Cortex of kidney (tissue), 1 donor: ENCODE data around the gene CDK14.

Experiments
- DNase-seq: peaks from one replicate; lab custom pipeline; 2025; lab: John Stamatoyannopoulos, UW

Gene CDK14

DNA sequence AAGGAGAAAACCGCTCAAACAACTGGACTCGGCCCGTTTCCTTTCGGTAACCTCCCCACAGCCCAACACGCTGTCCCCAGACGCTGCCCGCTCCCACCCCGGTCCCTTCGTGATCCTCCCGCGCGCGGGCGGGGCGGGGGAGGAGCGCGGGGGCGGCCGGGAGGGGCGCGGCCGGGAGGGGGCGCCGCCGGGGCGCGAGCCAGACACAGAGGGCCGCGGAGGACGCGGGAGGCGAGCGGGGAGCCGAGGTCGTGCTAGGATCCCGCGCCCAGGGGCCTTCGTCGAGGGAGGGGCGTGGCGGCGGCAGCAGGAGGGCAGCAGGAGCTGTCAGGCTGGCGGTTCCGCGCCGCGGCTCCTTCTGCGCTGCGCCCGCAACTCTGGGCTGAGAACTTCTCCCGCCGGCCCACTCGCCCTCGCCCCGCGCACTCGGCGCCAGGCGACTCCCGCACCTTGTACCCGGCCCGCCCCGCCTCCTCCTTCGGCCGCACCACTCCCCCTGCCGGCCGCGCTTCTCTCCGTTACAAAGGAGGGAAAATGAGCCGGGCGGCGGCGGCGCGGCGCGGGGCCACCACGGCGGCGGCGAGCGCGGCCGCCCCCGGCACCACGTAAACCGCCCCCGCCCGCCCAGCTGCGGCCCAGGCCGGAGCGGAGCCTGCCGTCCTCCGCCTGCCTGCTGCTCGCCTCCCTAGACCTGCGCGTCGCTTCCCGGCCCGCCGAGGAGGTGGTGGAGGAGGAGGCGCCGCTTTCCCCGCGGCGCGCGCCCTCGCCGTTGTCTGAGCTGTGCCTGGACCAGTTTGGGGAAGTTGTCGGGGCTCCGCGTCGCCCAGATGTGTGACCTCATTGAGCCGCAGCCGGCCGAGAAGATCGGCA is at the start of gene CDK14:
CDK14 (plus strand) TSS at position 521 of the 870 bp plus-strand sequence; CDS start at position 828, 307 bp downstream.
- DNase-seq = no peak

DNA sequence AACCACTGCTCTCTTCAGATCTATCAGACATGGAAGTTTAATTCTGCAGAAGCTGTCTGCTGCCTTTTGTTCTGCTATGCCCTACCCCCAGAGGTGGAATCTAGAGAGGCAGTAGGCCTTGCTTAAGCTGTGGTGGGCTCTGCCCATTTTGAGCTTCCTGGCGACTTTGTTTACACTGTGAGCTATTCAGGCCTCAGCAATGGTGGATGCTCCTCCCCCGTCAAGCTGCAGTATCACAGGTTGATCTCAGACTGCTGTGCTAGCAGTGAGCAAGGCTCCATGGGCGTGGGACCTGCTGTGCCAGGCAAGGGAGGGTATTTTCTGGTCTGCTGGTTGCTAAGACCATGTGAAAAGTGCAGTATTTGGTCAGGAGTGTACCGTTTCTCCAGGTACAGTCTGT is 45.1 kb upstream of the CDK14 start:
- no peak for DNase-seq

DNA sequence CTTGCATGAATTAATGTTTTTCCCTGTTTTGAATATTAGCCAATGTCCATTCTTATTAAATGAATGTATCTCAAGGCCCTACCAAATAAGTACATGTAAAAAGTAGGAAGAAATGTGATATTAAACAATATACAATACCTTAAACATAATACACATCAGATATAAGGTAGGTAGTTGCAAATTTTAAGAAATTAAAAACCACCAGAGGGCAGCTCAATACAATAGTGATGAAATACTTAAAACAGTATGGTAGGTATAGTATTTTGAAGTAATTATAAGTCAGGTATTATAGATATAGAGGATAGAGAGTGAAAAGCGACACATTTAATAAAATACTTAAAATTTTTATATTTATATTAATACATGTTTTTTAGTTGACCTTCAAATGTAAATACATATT is 43.6 kb upstream of the CDK14 start:
- DNase-seq = no peak

DNA sequence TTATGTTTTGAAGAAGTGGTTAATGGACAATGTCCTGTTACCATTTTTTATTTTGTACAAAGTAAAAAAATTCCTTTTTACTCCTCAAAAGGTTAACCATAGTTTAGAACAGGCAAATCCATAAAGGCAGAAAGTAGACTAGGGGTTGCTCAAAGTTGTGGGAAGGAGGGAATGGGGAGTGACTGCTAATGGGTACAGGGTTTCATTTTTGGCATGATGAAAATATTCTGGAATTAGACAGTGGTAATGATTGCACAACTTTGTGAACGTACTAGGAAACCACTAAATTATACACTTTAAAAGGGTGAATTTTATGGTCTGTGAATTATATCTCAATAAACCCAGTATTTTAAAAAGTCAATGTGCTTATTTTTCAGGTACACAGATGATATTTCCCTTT is 35.4 kb upstream of the CDK14 start:
- DNase-seq = no peak

DNA sequence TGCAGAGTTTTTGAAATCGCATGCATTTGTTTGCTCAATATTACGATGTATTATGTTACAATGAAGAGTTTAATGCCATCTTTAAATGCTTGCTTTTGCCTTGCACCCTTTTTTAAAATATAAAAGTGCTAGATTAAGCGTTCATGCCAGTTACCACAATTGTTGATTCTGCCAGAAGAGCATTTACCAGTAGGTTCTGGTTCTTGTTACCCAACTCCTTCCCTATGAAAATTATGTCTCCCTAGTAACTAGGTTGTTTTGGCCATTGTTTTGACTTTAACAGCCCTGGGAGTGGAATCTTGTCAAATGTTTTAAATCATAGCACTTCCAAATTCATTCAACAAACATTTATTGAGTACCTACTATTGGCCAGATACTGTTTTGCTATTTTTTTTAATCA is 32.8 kb upstream of the CDK14 start:
- DNase-seq = no peak

DNA sequence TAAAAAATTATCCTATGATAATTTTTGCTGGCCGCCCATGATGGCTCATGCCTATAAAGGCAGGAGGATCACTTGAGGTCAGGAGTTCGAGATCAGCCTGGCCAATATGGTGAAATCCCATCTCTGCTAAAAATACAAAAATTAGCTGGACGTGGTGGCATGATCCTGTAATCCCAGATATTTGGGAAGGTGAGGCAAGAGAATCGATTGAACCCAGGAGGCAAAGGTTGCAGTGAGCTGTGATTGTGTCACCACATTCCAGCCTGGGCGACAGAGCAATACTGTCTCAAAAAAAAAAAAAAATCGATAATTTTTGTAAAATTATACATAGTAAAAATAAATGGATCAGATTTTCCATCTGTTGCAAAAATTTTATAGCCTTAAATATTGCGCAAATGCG is 31.7 kb upstream of the CDK14 start:
- no peak for DNase-seq

DNA sequence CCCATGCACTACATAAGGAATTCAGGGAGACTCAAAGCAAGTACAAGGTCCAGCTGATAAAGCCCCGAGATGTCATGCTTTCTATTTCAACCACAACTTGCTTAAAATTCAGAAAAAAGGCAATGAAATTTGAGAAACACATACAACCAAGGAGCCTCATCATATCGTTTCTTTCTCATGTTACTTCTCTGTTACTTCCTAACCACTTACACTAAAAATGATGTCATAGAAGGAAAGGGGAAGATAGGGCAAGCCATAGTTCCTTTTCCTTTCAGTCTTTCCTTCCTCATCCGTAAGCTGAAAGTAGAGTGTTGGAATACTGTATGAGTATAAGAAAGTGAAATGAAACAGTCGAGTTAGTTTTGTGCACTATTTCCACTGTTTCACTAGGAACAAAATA is 27.9 kb upstream of the CDK14 start:
- no peak for DNase-seq

DNA sequence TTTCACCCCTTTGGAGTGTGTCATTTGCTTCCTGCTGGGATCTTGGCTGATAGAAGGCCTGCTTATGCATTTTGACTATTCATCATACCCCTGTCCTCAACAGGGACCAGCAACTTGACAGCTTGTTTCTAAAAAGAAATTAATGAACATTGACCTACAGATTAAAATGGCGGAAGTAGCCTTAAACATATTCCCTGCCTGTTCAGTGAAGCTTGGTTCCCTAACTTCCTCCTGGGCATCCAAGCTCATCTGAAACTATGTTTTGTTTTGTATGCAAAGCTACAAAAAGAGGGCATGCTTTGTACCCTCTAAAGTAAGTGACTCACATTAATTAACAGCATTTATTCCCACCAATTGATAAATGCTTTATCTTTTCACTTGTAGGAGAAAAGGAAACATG is 26.8 kb upstream of the CDK14 start:
- DNase-seq = no peak

DNA sequence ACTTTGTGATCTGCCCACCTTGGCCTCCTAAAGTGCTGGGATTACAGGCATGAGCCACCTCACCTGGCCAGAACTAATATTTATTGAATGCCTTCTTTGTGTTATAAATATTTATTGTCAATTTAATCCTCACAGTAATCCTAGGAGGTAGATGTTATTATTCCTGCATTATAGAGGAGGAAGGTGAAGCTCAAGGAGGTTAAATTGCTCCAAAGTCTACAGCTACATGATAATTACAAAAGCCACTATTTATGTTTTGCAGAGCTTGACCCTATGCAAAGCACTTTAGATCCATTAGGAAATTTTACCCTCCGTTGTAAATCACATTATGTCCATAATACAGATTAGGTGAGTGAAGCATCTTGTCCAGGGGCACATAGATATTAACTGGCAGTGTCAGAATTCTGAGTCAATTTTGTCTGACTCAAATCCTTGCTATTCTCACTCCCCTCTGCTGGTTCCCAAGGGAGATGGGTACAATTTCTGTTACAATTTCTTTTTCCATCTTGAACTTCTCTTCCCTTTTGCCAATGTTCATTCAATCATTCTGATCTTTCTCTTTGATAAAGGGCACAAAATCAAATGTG is 25.7 kb upstream of the CDK14 start:
- no peak for DNase-seq

DNA sequence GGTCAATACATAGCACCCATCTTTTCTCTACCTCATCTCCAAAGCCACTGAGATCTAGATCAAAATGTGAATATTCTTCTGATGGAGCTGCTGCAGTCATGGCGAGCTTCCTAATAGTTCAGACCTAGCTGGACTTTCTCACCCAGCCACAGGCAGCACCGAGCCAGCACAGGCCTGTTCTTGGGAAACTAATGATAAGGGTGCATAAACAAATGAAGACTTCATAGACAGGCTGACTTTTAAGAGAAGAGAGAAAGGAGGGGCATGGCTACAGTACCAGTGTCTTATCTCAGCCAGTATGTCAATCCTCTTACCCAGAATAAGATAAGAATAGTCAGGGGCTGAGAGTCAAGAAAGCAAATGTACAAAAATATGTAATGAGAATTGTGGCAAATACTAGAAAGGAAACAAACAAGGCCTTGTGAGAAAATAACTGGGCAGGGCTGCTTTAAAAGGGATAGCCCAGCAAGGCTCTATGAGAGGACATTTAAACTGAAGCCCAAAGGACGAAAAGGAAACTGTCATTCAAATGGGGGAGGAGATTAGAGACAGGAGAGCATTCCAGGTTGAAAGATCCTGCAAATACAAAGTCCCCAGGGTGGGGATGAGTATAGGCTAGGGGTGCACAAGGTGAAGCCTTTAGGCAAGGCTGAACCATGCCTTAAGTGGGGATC is 21.8 kb upstream of the CDK14 start:
- no peak for DNase-seq

DNA sequence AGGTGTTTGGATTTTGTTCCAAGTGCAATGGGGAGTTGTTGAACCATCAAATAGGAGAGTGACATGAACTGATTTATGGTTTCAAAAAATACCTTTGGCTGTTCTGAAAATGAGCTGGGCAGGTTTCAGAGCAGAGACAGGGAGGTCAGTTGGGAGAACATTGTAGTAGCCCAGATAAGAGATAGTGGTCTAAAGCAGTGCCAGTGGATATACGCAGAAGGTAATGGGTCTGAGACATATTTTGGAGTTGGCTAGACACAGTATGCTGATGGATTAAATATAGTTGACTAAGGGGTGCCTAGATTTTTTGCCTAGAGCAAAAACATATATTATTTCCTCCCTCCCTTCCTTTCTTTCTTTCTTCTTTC is 21.3 kb upstream of the CDK14 start:
- no peak for DNase-seq

DNA sequence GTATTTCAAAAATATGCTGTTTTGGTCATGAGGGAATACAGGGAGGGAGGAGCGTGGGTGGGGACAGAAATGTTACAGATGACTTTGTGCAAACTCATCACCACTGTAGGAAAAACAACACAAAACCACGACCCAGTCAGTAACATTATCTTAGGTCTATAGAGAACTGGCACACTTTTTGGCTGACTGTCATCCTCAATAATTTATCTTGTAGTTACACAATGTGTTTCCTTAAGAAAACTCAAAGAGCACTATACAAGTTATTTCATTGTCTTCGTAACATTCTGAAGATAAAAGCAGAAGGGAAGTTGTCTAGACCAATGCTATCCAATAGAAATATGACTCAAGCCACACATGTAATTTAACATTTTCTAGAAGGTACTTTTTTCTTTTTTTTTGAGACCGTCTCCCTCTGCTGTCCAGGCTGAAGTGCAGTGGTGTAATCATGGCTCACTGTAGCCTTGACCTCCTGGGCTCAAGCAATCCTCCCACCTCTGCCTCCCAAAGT is 16.9 kb upstream of the CDK14 start:
- DNase-seq = no peak

DNA sequence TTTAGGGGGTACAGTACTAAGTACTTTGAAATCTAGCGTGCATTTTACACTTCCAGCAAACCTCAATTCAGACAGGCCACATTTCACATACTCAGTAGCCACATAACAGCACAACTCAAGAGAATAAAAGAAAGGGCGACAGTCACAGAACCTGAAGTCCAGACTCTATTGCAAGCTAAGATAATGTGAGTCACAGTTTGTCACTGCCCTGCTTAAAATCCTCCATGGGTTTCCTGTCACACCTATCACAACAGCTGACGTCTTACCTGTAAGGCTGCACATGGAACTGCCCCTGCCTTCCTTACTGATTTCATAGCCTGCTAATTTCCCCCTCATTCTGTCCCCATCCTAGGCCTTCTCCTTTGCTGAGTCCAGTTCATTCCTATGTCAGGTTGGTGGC is 16.1 kb upstream of the CDK14 start:
- DNase-seq = no peak

DNA sequence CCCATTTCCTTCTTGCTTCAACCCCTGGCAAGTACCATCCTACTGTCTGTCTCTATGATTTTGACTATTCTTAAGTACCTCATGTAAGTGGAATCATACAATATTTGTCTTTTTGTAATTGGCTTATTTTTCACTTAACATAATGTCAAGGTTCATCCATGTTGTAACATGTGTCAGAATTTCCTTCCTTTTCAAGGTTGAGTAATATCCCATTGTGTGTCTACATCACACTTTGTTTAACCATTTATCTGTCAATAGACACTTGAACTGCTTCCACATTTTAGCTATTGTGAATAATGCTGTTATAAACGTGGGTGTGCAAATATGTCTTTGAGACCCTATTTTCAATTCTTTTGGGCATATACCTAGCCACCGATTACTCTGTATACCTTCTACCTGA is 14.0 kb upstream of the CDK14 start:
- no peak for DNase-seq

DNA sequence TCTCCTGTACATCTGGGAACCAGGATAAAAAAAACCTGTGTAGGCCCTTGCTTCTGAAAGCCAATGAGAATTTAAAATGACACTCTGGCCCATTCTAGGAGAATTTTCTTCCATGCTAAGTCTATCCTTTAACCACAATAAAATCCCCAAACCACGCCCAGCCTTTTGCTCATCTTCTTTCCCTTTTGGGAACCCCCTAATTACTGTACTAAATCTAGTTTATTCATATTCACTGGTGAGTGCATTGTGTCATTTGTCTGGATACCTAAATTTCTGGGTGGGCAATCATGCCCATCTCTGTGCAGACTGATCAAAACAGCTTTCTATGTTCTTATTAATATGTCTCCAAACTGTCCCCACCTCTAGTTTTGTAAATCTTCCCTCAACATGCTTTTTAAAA is 11.7 kb upstream of the CDK14 start:
- no peak for DNase-seq

DNA sequence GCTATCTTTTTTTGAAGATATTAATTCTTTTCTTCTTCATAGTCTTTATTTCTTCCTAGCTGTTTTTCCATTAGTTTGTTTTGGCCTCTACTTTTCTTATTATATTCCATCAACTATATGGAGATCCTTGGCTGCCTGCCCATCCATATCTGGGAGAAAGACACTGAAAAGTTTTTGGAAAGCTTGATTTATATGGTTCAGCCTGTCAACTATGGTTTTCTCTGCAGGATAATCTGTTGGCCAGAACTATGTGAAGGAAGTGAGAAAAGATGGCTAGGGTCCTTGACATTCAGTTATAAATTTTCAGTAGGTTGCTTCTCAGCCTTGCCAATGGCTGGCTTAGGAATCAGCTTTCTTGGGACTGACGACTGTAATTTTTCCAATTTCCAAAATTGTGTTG is 10.0 kb upstream of the CDK14 start:
- no peak for DNase-seq

DNA sequence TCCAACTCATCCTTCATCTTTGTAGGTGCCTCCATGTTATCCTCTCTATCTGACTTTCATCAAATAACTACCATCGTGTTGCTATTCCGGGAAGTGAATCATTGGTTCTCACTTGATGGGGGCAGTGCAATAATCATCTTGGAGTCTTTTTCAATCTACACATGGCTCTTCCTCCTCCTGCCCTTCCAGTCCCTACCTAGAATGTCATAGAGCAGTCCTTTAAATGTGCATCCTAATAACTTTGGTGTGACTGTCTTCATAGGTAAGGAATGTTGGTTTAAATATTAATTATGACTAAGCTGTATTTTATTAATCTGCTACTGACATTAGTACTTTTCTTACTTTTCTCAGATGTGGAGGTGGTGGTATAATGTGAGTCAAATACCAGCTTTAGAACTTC is 8.4 kb upstream of the CDK14 start:
- no peak for DNase-seq

DNA sequence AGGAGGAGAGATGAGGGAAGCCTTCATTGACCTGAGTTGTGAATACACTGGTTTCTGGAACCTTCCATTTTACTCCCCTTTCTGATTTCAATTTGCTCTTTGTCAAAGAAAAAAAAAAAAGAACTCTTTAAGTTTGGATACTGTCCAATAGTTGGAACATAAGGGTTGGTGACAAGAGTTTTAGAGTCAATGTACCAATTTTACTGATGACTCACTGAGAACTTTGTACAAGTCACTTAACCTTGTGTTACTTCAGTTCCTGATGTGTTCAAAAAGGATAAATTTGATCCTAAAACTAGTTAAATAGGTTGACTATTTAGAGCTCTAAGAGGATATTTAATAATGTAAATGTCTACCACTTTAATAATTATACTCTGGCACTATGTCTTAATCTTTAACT is 4.1 kb upstream of the CDK14 start:
- DNase-seq = no peak

DNA sequence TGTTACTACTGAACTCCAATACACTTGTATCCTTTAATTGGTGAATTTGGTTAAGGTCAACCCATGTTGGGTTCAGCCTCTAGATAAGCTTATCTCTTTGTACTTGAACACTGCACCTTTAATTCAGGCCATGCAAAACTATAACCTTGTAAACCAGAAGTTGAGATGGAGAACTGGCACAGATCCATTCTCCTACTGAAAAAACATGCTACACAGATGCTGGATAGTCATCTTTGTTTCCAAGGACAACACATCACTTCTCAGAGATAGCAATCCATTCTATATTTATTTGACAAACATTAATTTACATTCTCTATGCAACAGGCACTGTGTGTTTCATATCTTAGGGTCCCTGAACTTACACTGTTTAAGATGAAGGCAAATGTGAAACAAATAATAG is 2.9 kb upstream of the CDK14 start:
- no peak for DNase-seq

DNA sequence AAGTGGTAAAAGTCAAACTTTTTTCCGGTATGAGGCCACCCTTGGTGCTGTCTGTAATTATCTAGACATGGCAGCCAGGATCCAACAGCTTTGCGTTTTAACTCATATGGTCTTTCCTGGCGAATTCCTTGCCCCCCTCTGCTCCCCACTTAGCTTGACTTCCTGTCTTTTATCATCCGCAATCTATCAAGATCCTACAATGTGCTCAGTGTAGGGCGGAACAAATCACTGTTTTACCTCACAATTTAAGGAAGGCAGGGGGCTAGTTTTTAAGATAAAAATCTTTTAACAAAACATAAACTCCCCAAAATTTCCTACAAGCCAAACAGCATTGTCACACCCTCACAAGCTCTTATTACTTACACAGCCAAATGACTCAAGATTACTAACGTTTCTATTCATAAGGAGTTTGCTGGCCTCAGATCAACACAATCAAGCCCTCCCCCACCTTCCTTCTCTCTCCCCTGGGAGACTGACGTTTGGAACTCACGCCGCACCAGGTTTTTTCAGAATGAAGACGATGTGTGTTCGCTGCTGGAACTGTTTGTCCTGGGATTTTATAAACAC is 1.3 kb upstream of the CDK14 start:
- no peak for DNase-seq

DNA sequence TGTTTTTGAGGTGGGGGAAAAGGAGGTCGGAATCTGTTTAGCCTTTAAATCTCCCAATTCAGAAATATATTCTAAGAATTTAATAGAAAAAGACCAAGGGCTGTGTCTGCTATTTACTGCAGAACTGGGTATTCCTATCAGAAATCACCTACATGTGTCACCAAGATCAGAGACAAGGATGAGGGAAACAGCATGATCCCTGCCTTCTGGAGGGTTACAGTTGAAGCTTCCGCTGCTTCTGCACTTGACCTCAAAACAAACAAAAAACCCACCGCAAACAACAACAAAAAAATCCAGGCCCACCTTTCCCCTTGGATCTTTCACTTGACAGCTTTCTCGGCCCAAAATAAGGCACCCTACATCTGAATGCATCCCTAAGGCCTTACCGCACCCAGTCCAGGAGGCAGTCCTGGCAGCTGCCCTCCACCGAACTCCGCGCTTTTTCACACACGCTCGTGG is 750 bp upstream of the CDK14 start:
- no peak for DNase-seq

DNA sequence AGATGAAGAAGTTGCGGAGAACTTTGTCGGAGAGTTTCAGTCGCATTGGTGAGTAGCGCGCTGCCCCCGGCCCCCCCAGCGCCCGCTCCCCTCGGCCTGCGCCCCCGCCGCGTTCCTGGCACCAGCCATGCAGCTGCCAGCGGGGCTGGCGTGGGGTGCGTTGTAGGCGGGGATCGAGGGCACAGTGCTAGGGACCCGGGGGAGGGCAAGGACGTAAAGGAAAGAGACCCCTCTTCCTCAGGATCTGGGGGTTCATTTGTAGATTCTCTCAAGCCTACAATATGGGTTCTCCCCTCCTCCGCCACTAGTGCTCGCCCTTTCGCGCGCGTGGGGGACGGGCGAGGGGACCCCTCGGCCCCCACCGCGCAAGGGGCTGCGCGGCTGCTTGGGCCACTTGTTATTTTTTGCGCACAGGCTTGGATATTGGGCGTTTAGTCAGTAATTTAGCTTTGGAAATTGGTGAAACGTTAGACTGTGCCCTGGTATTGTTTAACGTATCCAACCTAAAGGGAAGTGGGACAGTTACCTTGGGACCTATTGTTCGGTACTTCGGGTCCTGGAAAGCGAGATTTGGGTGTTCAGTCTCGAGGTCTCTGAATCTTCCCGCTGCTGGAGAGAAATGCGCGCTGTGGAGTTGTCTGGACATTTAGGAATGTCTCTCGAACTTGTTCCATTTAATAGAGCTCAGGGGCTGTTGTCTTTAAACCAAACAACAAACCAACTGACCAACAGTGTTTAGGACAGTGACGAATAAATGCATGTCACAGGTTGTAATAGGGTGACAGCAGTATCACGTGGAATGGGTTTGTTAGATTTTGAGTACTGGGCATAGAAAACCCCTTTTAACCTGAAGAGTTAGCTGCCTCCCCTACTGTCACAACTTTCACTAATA is 796 bp downstream of the CDK14 start:
- DNase-seq = no peak
